Endothelial cell of umbilical vein (primary cell): ENCODE data around the gene SLC12A9. TPM values are rescaled to one million over a fixed set of nuclear protein-coding genes. Genes with fewer than 3 reads are reported as not detected.

Source experiments
- BruUV-seq: library from RNA; stranded (reverse); fragments of 400-500 nt; replicated peaks from 2 replicates; lab custom pipeline; 2021; lab: Mats Ljungman, UMichigan
- CTCF ChIA-PET: fragments of 300-600, 350-600 bp; sonication (Branson Sonifier 250); formaldehyde crosslinking; loops from one replicate; lab custom pipeline; 2021; ENCODE audit warnings: antibody characterized with exemption, inconsistent platforms; lab: Charles Lee
- POLR2A ChIA-PET: fragments of 300-600, 350-600 bp; sonication (Branson Sonifier 250); formaldehyde crosslinking; loops from one replicate; lab custom pipeline; 2021; ENCODE audit warnings: antibody characterized with exemption, inconsistent platforms; lab: Charles Lee
- DNase-seq: peaks from one replicate; pipeline ENCODE4 v3.0.0-alpha.2; 2011; ENCODE audit warnings: low read depth, low spot score
- FAIRE-seq: peaks from 2 replicates; lab custom pipeline; 2011; peaks lifted over from hg19 to GRCh38; lab: Jason Lieb, UNC
- H2AFZ ChIP-seq: 2 replicates; pipeline ENCODE4 v1.6.0; 2012; ENCODE audit warnings: low read depth, low read length, control low read depth, inconsistent platforms
- H3K27ac ChIP-seq: 2 replicates; pipeline ENCODE4 v1.5.1; 2011; ENCODE audit warnings: low read depth, mild to moderate bottlenecking, control low read depth, low read length, moderate library complexity; ENCODE audit not compliant: insufficient read depth
- H3K27me3 ChIP-seq, 2 experiments: 2 replicates each; pipeline versions ENCODE4 v1.6.0 to v1.6.1; 2011; ENCODE audit warnings: low read length in 2 of 2, mixed read lengths in 1 of 2; ENCODE audit not compliant: control insufficient read depth in 2 of 2, insufficient read depth in 2 of 2
- H3K36me3 ChIP-seq, 2 experiments: 2 replicates in 1 of 2; 3 replicates in 1 of 2; pipeline ENCODE4 v1.5.1; 2011; ENCODE audit warnings: low read length in 2 of 2, mild to moderate bottlenecking in 1 of 2, moderate library complexity in 1 of 2; ENCODE audit not compliant: control insufficient read depth in 2 of 2, insufficient read depth in 2 of 2; ENCODE audit errors: extremely low read depth in 1 of 2
- H3K4me1 ChIP-seq: 3 replicates; pipeline ENCODE4 v1.5.1; 2011; ENCODE audit warnings: mild to moderate bottlenecking, low read length; ENCODE audit not compliant: control insufficient read depth, insufficient read depth; ENCODE audit errors: extremely low read depth
- H3K4me2 ChIP-seq: 2 replicates; pipeline ENCODE4 v1.6.1; 2011; ENCODE audit warnings: low read length, control low read depth, mixed read lengths; ENCODE audit not compliant: insufficient read depth
- H3K4me3 ChIP-seq, 3 experiments: fragments of 200-600 bp in 1 of 3; sonication (generic), shearing (Covaris generic) in 1 of 3; replicated peaks in 1 of 3; 2 replicates each; pipeline ENCODE4 v1.5.1; 2011 to 2016; ENCODE audit warnings: control low read depth in 3 of 3, low read length in 3 of 3, mild to moderate bottlenecking in 2 of 3, inconsistent platforms in 1 of 3, low read depth in 1 of 3, moderate library complexity in 1 of 3; ENCODE audit not compliant: insufficient read depth in 1 of 3
- H3K79me2 ChIP-seq: 2 replicates; pipeline ENCODE4 v1.6.0; 2012; ENCODE audit warnings: low read length, inconsistent platforms; ENCODE audit not compliant: control insufficient read depth, insufficient read depth
- H3K9ac ChIP-seq: replicated peaks from 2 replicates; pipeline ENCODE3; 2011; ENCODE audit warnings: low read length, control low read depth; ENCODE audit not compliant: insufficient read depth; ENCODE audit errors: extremely low read depth
- H3K9me1 ChIP-seq: replicated peaks from 3 replicates; pipeline ENCODE4 v1.6.0; 2011; ENCODE audit warnings: mild to moderate bottlenecking, low read length; ENCODE audit not compliant: control insufficient read depth, insufficient read depth; ENCODE audit errors: extremely low read depth
- H3K9me3 ChIP-seq: replicated peaks from 2 replicates; pipeline ENCODE4 v1.5.1; 2012; ENCODE audit warnings: low read length, inconsistent platforms; ENCODE audit not compliant: control insufficient read depth, insufficient read depth
- H4K20me1 ChIP-seq: replicated peaks from 2 replicates; pipeline ENCODE3; 2011; ENCODE audit warnings: mild to moderate bottlenecking, low read length; ENCODE audit not compliant: control insufficient read depth, insufficient read depth; ENCODE audit errors: extremely low read depth
- CTCF ChIP-seq, 2 donors: IDR thresholded peaks; 1 replicate in 1 of 2; 2 replicates in 1 of 2; pipeline ENCODE4 v1.5.1; 2011; ENCODE audit warnings: low read length in 2 of 2, mild to moderate bottlenecking in 2 of 2, moderate library complexity in 2 of 2, control low read depth in 1 of 2, inconsistent platforms in 1 of 2, low read depth in 1 of 2; ENCODE audit not compliant: insufficient read depth in 1 of 2; ENCODE audit errors: extremely low read depth in 1 of 2
- EZH2 ChIP-seq: IDR thresholded peaks from 2 replicates; pipeline ENCODE4 v1.6.1; 2012; ENCODE audit warnings: borderline replicate concordance, low read depth, mild to moderate bottlenecking, moderate library complexity, low read length, inconsistent platforms; ENCODE audit not compliant: severe bottlenecking
- FOS ChIP-seq: IDR thresholded peaks from 2 replicates; pipeline ENCODE4 v1.6.1; 2011; ENCODE audit warnings: mild to moderate bottlenecking, low read length, moderate library complexity, borderline replicate concordance; ENCODE audit not compliant: insufficient read depth
- GATA2 ChIP-seq: IDR thresholded peaks from 2 replicates; pipeline ENCODE4 v1.7.0; 2011; ENCODE audit warnings: low read depth, mild to moderate bottlenecking, moderate library complexity, mixed read lengths, low read length; ENCODE audit not compliant: insufficient read length, insufficient read depth
- JUN ChIP-seq: IDR thresholded peaks from 2 replicates; pipeline ENCODE4 v1.6.1; 2011; ENCODE audit warnings: borderline replicate concordance, low read depth; ENCODE audit not compliant: insufficient read length, insufficient read depth
- MAX ChIP-seq: IDR thresholded peaks from 2 replicates; pipeline ENCODE4 v1.6.1; 2011; ENCODE audit not compliant: insufficient read depth, insufficient read length
- MYC ChIP-seq: IDR thresholded peaks from one replicate; pipeline ENCODE4 v1.6.1; 2011; ENCODE audit warnings: mild to moderate bottlenecking, low read depth, low read length
- POLR2A ChIP-seq: IDR thresholded peaks from 2 replicates; pipeline ENCODE4 v1.6.1; 2012; ENCODE audit warnings: low read depth, mild to moderate bottlenecking, control low read depth, low read length
- POLR2AphosphoS5 ChIP-seq: IDR thresholded peaks from 2 replicates; pipeline ENCODE4 v1.6.1; 2012; ENCODE audit warnings: low read depth, mild to moderate bottlenecking, control low read depth, low read length, moderate library complexity; ENCODE audit not compliant: insufficient read depth
- dilution Hi-C: fragments of 300-500 bp; cut with MboI; formaldehyde crosslinking; loops from one replicate; pipeline ENCODE4 v1.15.0; 2019; ENCODE audit warnings: low sequenced_read_pairs; ENCODE audit not compliant: extremely low pct_ligation_motif_present
- intact Hi-C: fragments of 100-400 bp; cut with micrococcal nuclease; formaldehyde crosslinking; loops from one replicate; pipeline ENCODE4 v1.10.0; 2022
- polyA plus RNA-seq, 4 experiments: library from polyadenylated mRNA; depleted of rRNA in 3 of 4; stranded (reverse) in 3 of 4; unstranded in 1 of 4; fragments of >200 nt; gene quantifications; 2 replicates each; pipeline versions ENCODE4 v1.2.1 to v1.2.3, GENCODE V29; 2011 to 2012; ENCODE audit warnings: missing spikeins in 1 of 4
- total RNA-seq: library from RNA; stranded (reverse); gene quantifications from 2 replicates; pipeline ENCODE4 v1.2.3, GENCODE V29; 2021

The SLC12A9 gene
- total and polyA plus RNA-seq, 2 donors (not counting 3 experiments of a cell fraction or from before 2014, with no cell fraction given) = 35.0 to 37.0 TPM

DNA sequence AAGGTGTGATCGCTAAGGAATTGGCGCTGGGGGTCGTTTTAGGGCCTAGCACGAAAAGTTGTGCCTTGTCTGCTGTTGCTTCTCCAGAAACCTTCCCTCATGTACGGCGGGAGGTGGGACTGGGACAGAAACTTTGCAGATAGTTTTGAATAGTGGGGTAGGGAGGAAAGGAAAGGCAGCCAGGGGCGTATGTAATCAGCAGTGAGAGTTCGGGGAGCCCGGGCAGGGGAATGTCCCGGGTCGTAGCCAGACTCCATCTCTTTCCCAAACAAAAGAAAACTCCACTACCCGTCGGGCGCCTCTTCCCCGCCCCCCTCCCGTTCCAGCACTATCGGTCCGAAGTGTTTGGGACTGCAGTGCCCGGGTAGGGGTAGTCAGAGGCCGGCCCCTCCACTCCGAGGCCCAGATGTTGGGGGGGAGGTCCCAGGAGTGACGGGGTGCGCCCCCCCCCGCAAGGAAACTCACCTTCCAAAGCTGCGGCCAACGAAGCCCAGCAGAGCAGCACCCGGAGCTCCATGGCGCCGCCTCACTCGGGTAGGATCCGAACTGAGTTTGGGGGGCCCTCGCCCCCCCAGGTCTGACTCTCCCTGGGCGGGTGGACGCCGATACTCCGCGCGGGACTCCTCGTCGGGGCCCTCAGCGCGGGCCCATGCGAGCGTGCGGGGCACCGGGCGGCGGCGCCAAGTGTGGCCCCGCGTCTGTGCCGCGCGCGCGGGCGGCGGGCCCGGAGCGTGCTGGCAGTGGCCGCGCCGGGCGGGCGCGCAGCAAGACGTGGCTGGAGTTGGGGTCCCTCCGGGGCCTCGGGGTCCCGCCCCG, 25.8 kb upstream of the SLC12A9 start:
- Histone ChIP-seq H3K27me3 (no peaks in the 10 kb centered on the region), H2AFZ (no peak overlapping the region), H3K9me1 (no peaks in the 10 kb centered on the region), H3K4me1 (peaks cover 23% of the 10 kb centered on the region), H3K4me3 (peak overlapping the region; percentile 88 to 92 (median 90)), H3K4me2 (peak overlapping the region; percentile 89), H3K9ac (peak overlapping the region; percentile 76), H3K36me3 (peaks cover 13 to 22% of the 10 kb centered on the region in 2 experiments), H3K9me3 (no peaks in the 10 kb centered on the region), H3K27ac (peak overlapping the region; percentile 25), H4K20me1 (no peaks in the 10 kb centered on the region), H3K79me2 (peaks cover 54% of the 10 kb centered on the region)
- DNase-seq = peak; percentile 24
- FAIRE-seq = no peak
- TF ChIP-seq JUN (no peak), POLR2A (no peak), MAX (no peak), POLR2AphosphoS5 (no peak), EZH2 (no peak), GATA2 (no peak), FOS (no peak), CTCF (IDR thresholded peaks at IDR 0.05; ENCODE audit: extremely low read depth in 1 of 2, insufficient read depth in 1 of 2, low read depth in 1 of 2, low read length in 2 of 2) (no peak), MYC (no peak)
- BruUV-seq = TSS peak; percentile 41
- intact Hi-C loops = loop anchor here (1.0 kb wide), 2 partner anchors 23 to 63 kb away; partner anchors contain the start of gene UFSP1
- ChIA-PET CTCF (interaction anchor here (0.6 to 5.8 kb wide), 10 partner anchors 10 to 121 kb away, joined by 3 to 130 read pairs (median 6); partner anchors contain the start of genes POP7, SLC12A9 and UFSP1), POLR2A (interaction anchor here (0.5 to 2.1 kb wide), 5 partner anchors 9 to 389 kb away, joined by 3 to 10 read pairs (median 8); partner anchors contain the start of genes POP7, SLC12A9 and SRRT)
- dilution Hi-C loops = loop anchor here (25.0 kb wide), 1 partner anchor 114 kb away; the partner anchor contains the start of genes EPO and POP7
